Measurements from ENCODE around the gene RASSF1. TPM values are rescaled to one million over a fixed set of nuclear protein-coding genes. Genes with fewer than 3 reads are reported as not detected.
A peak's percentile ranks its signal among the peaks of the same experiment; 100 is the strongest.

The RASSF1 gene
- total RNA-seq, 2 donors from 2014 or later: 26.7 to 30.0 TPM

DNA sequence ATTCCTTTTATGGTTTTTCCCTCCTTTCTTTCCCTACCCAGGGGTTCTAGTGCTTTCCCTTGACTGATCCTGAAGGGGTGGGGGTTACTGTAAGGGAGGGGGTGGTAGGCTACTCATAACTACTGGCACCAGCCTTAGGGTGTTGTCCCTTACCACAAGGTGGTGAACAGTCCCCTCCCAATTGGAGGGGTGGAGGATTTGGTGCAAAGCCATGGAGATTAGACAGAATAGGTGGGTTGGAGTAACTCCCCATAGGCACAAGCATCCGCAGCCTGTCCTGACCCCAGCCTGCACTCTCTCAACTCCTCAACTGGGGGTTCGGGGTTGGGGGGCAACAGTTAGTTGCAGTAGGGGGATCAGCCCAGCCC is 15.5 kb downstream of the RASSF1 start:
- TF ChIP-seq CTCF (IDR thresholded peaks at IDR 0.05): no peak
- no peak for TF ChIP-seq POLR2A (IDR thresholded peaks at IDR 0.05)
- Histone ChIP-seq H3K27me3 (no peaks in the 10 kb centered on the region), H3K27ac (peak overlapping the region in 2 of 4 donors; percentile 43 to 97), H3K4me3 (no peak overlapping the region), H3K36me3 (replicated peaks in 1 of 2; ENCODE audit: insufficient read depth in 1 of 2, low read depth in 2 of 2) (peaks cover 0 to 4% of the 10 kb centered on the region in 2 donors), H3K4me1 (peaks cover 58% of the 10 kb centered on the region), H3K9me3 (no peaks in the 10 kb centered on the region)
- ATAC-seq: no peak
- 70 to 78% methylated on average over 2 of the region's 2 CpGs for WGBS, 2 donors
- no peak for DNase-seq
- intact Hi-C loops (cut with DNase I): no loop called here

DNA sequence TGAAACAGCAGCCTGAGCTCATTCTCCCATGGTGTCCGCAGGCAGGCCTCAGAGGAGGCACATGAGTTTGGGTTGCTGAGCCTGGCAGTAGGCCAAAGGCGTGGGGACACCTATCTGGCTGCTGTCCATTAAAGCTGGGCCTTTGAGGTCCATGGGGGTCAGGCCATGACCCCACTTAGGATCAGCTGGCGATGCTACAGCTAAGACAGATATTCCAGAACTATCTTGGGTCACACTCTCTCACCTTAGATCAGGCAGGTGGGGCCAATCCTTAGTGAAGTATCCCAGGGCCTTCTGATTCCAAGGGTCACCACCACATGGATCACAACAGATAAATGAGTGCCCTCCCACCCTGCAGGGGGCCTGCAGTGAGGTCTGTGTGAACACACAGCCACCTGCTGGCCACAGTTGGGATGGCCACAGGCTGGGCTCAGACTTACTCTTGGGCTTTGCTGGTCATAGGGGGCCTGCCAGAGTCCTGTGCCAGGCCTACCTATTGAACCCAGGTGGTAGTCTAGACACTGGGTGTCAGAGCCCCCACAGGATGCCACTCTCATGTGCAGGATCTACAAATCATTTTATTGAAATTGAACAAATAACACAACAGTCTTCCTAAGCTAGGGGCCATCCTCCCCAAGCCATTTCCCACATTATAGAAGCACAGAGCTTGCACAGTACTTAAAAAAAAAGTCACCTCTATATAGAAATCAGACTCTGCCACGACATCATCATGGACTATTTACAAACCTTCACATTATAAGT is 16.1 kb downstream of the RASSF1 start:
- Histone ChIP-seq H3K4me3 (no peak overlapping the region), H3K9me3 (no peaks in the 10 kb centered on the region), H3K27me3 (no peaks in the 10 kb centered on the region), H3K27ac (peak overlapping the region in 3 of 4 donors; percentile 43 to 98 (median 97)), H3K4me1 (peaks cover 64% of the 10 kb centered on the region), H3K36me3 (replicated peaks in 1 of 2; ENCODE audit: insufficient read depth in 1 of 2, low read depth in 2 of 2) (no peaks in the 10 kb centered on the region)
- intact Hi-C loops (cut with DNase I): no loop called here
- DNase-seq: peak; percentile 64 to 77 (median 64)
- WGBS, 2 donors: 45 to 46% methylated on average over 4 of the region's 4 CpGs
- ATAC-seq: no peak
- TF ChIP-seq POLR2A (IDR thresholded peaks at IDR 0.05) (no peak), CTCF (IDR thresholded peaks at IDR 0.05) (peak; percentile 63 to 81 (median 71))

GRCh38 chr3:50323614-50324199 is 16.9 kb downstream of the RASSF1 start:
- Histone ChIP-seq H3K9me3 (no peaks in the 10 kb centered on the region), H3K36me3 (replicated peaks in 1 of 2; ENCODE audit: insufficient read depth in 1 of 2, low read depth in 2 of 2) (no peaks in the 10 kb centered on the region), H3K27me3 (no peaks in the 10 kb centered on the region), H3K4me1 (peaks cover 65% of the 10 kb centered on the region), H3K27ac (peak overlapping the region; percentile 17 to 98 (median 70)), H3K4me3 (no peak overlapping the region)
- 68 to 69% methylated on average over 4 to 5 of the region's 5 CpGs for WGBS, 2 donors
- no peak for TF ChIP-seq CTCF (IDR thresholded peaks at IDR 0.05)
- intact Hi-C loops (cut with DNase I): no loop called here
- DNase-seq (no peak), ATAC-seq (no peak)

- intact Hi-C loops (cut with DNase I): no loop called here
- no peak for TF ChIP-seq CTCF (IDR thresholded peaks at IDR 0.05)
- TF ChIP-seq POLR2A (IDR thresholded peaks at IDR 0.05): no peak
- no peaks in the 10 kb centered on the region for H3K9me3 ChIP-seq
- peaks cover 0 to 2% of the 10 kb centered on the region in 2 donors for H3K36me3 ChIP-seq (replicated peaks in 1 of 2; ENCODE audit: insufficient read depth in 1 of 2, low read depth in 2 of 2)
- 38 to 60% methylated on average over 4 of the region's 4 CpGs for WGBS, 2 donors
- no peak for DNase-seq
- no peaks in the 10 kb centered on the region for H3K27me3 ChIP-seq
- H3K4me3 ChIP-seq: no peak overlapping the region
- peaks cover 68% of the 10 kb centered on the region for H3K4me1 ChIP-seq
- H3K27ac ChIP-seq: peak overlapping the region; percentile 25 to 98 (median 96)
- ATAC-seq: no peak
These were observed 17.5 kb downstream of the RASSF1 start for GRCh38 chr3:50323092-50323600.

Measured in body of pancreas (tissue), 4 donors.